GM12864 (cell line): ENCODE measurements around the gene PDZRN3.

Experiments used
- DNase-seq: peaks from one replicate; pipeline ENCODE4 v3.0.0-alpha.2; 2011; ENCODE audit warnings: low read depth
- H3K4me3 ChIP-seq: 2 replicates; pipeline ENCODE4 v1.5.1; 2011; ENCODE audit warnings: mild to moderate bottlenecking, low read depth, low read length, control low read depth
- CTCF ChIP-seq: IDR thresholded peaks from 2 replicates; pipeline ENCODE4 v1.5.1; 2011; ENCODE audit warnings: low read depth, mild to moderate bottlenecking, moderate library complexity, low read length, control low read depth, inconsistent platforms; ENCODE audit errors: missing control alignments

PDZRN3 gene

GRCh38 chr3:73520931-73521461, 103.7 kb downstream of the PDZRN3 start:
- TF ChIP-seq CTCF, result no peak
- DNase-seq, result no peak
- H3K4me3 ChIP-seq, result no peak overlapping the region

GRCh38 chr3:73516631-73517030, 108.1 kb downstream of the PDZRN3 start:
- H3K4me3 ChIP-seq, result no peak overlapping the region
- DNase-seq, result no peak

GRCh38 chr3:73513260-73513659, 111.5 kb downstream of the PDZRN3 start:
- no peak for DNase-seq
- H3K4me3 ChIP-seq, result no peak overlapping the region
- TF ChIP-seq CTCF, result no peak

More at GRCh38 chr3:73516631-73517030, 108.1 kb downstream of the PDZRN3 start:
- TF ChIP-seq CTCF, result no peak

GRCh38 chr3:73511571-73512525, 112.9 kb downstream of the PDZRN3 start:
- no peak overlapping the region for H3K4me3 ChIP-seq
- DNase-seq, result no peak
- no peak for TF ChIP-seq CTCF

GRCh38 chr3:73510784-73511183, 114.0 kb downstream of the PDZRN3 start:
- no peak for DNase-seq
- no peak overlapping the region for H3K4me3 ChIP-seq
- TF ChIP-seq CTCF, result no peak

- H3K4me3 ChIP-seq, result no peak overlapping the region
- DNase-seq, result no peak
- TF ChIP-seq CTCF, result no peak
Measured at GRCh38 chr3:73510334-73510733, 114.4 kb downstream of the PDZRN3 start.
